ENCODE data around the gene C12orf43. TPM values are rescaled to one million over a fixed set of nuclear protein-coding genes. Genes with fewer than 3 reads are reported as not detected.

Gene C12orf43
- total and polyA plus RNA-seq, 9 donors, result 10.6 to 22.9 (median 16.4) TPM

GRCh38 chr12:120990487-120991055 lies 25.7 kb downstream of the C12orf43 start:
- DNase-seq, result no peak
- Histone ChIP-seq H3K27me3 (no peaks in the 10 kb centered on the region), H3K9me3 (no peaks in the 10 kb centered on the region), H3K36me3 (no peaks in the 10 kb centered on the region), H3K27ac (no peak overlapping the region), H3K4me3 (no peak overlapping the region), H3K4me1 (ENCODE audit: insufficient read depth) (no peaks in the 10 kb centered on the region)
- TF ChIP-seq EP300 (IDR thresholded peaks at IDR 0.05) (no peak), CTCF (IDR thresholded peaks at IDR 0.05) (no peak), POLR2A (IDR thresholded peaks at IDR 0.05) (no peak)
- intact Hi-C loops (cut with DNase I), result no loop called here
- WGBS, 3 donors, result 55 to 61% (median 56%) methylated on average over 2 of the region's 2 CpGs

GRCh38 chr12:120989687-120990086 lies 26.6 kb downstream of the C12orf43 start:
- H3K27me3 ChIP-seq, result no peaks in the 10 kb centered on the region
- no peaks in the 10 kb centered on the region for H3K9me3 ChIP-seq
- WGBS, 3 donors, result 79 to 87% (median 82%) methylated on average over 3 of the region's 3 CpGs
- H3K4me1 ChIP-seq (ENCODE audit: insufficient read depth), result no peaks in the 10 kb centered on the region
- DNase-seq, result no peak
- no peak overlapping the region for H3K27ac ChIP-seq
- no peak overlapping the region for H3K4me3 ChIP-seq
- intact Hi-C loops (cut with DNase I), result no loop called here
- TF ChIP-seq EP300 (IDR thresholded peaks at IDR 0.05), result no peak
- TF ChIP-seq CTCF (IDR thresholded peaks at IDR 0.05), result no peak
- no peak for TF ChIP-seq POLR2A (IDR thresholded peaks at IDR 0.05)
- H3K36me3 ChIP-seq, result no peaks in the 10 kb centered on the region

GRCh38 chr12:120988658-120989057 lies 27.6 kb downstream of the C12orf43 start:
- Histone ChIP-seq H3K9me3 (no peaks in the 10 kb centered on the region), H3K27ac (no peak overlapping the region), H3K4me1 (ENCODE audit: insufficient read depth) (no peaks in the 10 kb centered on the region), H3K4me3 (no peak overlapping the region), H3K27me3 (no peaks in the 10 kb centered on the region), H3K36me3 (no peaks in the 10 kb centered on the region)
- 89 to 91% (median 90%) methylated on average over 16 to 17 of the region's 17 CpGs for WGBS, 3 donors
- no peak for TF ChIP-seq EP300 (IDR thresholded peaks at IDR 0.05)
- TF ChIP-seq POLR2A (IDR thresholded peaks at IDR 0.05), result no peak
- TF ChIP-seq CTCF (IDR thresholded peaks at IDR 0.05), result no peak
- intact Hi-C loops (cut with DNase I), result no loop called here
- DNase-seq, result no peak

- intact Hi-C loops (cut with DNase I), result no loop called here
- DNase-seq, result no peak
- WGBS, 3 donors, result 85 to 90% (median 87%) methylated on average over 4 of the region's 4 CpGs
- H3K4me1 ChIP-seq (ENCODE audit: insufficient read depth), result no peaks in the 10 kb centered on the region
- H3K27ac ChIP-seq, result no peak overlapping the region
- H3K4me3 ChIP-seq, result no peak overlapping the region
- TF ChIP-seq POLR2A (IDR thresholded peaks at IDR 0.05), result no peak
- no peak for TF ChIP-seq CTCF (IDR thresholded peaks at IDR 0.05)
- TF ChIP-seq EP300 (IDR thresholded peaks at IDR 0.05), result no peak
- no peaks in the 10 kb centered on the region for H3K27me3 ChIP-seq
- no peaks in the 10 kb centered on the region for H3K9me3 ChIP-seq
- no peaks in the 10 kb centered on the region for H3K36me3 ChIP-seq
Observed at GRCh38 chr12:120988234-120988633, 28.1 kb downstream of the C12orf43 start.
